Activated T-cell treated with anti-CD3 and anti-CD28 coated beads, Interleukin-2, amount 50 U/mL, for 72 hours (primary cell): ENCODE results near the gene GABRA4. TPM values are rescaled to one million over a fixed set of nuclear protein-coding genes. Genes with fewer than 3 reads are reported as not detected.

ENCODE experiments used
- ATAC-seq, 2 donors: fragments of 150-1000 bp; cut with Tn5 transposase; replicated peaks in 1 of 2; 2 replicates each; pipeline ENCODE4 v1.10.0; 2021; ENCODE audit warnings: moderate library complexity in 2 of 2, mild to moderate bottlenecking in 1 of 2
- DNase-seq, 2 donors: peaks; one replicate each; pipeline ENCODE4 v3.0.0; 2021 to 2022; ENCODE audit warnings: mixed read lengths in 1 of 2
- H3K27ac Mint-ChIP-seq: one replicate; pipeline ENCODE4 v1.8.0; 2022; ENCODE audit warnings: mild to moderate bottlenecking, moderate library complexity, mixed read lengths
- H3K27me3 Mint-ChIP-seq: one replicate; pipeline ENCODE4 v1.8.0; 2022; ENCODE audit warnings: low read depth, mixed read lengths
- H3K36me3 Mint-ChIP-seq, 2 donors: one replicate each; pipeline ENCODE4 v1.8.0; 2022; ENCODE audit warnings: mixed read lengths in 2 of 2, mild to moderate bottlenecking in 1 of 2; ENCODE audit not compliant: insufficient read depth in 2 of 2
- H3K4me1 Mint-ChIP-seq: one replicate; pipeline ENCODE4 v1.8.0; 2022; ENCODE audit warnings: low read depth, mixed read lengths
- H3K4me3 Mint-ChIP-seq, 2 donors: one replicate each; pipeline ENCODE4 v1.8.0; 2022; ENCODE audit warnings: mild to moderate bottlenecking in 2 of 2, mixed read lengths in 2 of 2, moderate library complexity in 2 of 2
- H3K9me3 Mint-ChIP-seq, 2 donors: one replicate each; pipeline ENCODE4 v1.8.0; 2022; ENCODE audit warnings: mixed read lengths in 2 of 2
- total RNA-seq, 2 donors: library from RNA; stranded (reverse); gene quantifications; one replicate each; pipeline ENCODE4 v1.2.3, GENCODE V29; 2022

GABRA4 gene
- total RNA-seq, 2 donors from 2014 or later = not detected

GRCh38 chr4:47002580-47002979, 9.2 kb upstream of the GABRA4 start:
- DNase-seq = no peak
- Mint-ChIP-seq H3K4me3 (no peak overlapping the region), H3K9me3 (no peaks in the 10 kb centered on the region), H3K36me3 (no peaks in the 10 kb centered on the region), H3K27me3 (peaks cover 11% of the 10 kb centered on the region), H3K4me1 (no peaks in the 10 kb centered on the region), H3K27ac (no peak overlapping the region)
- ATAC-seq = no peak

- ATAC-seq (no peak), DNase-seq (no peak)
- H3K9me3 Mint-ChIP-seq = no peaks in the 10 kb centered on the region
- no peaks in the 10 kb centered on the region for H3K4me1 Mint-ChIP-seq
- no peak overlapping the region for H3K4me3 Mint-ChIP-seq
- no peaks in the 10 kb centered on the region for H3K36me3 Mint-ChIP-seq
- no peak overlapping the region for H3K27ac Mint-ChIP-seq
- H3K27me3 Mint-ChIP-seq = peaks cover 23% of the 10 kb centered on the region
These were observed 7.0 kb upstream of the GABRA4 start for GRCh38 chr4:47000406-47000805.

- H3K4me1 Mint-ChIP-seq = no peaks in the 10 kb centered on the region
- H3K9me3 Mint-ChIP-seq = no peaks in the 10 kb centered on the region
- DNase-seq = no peak
- ATAC-seq = no peak
- no peak overlapping the region for H3K27ac Mint-ChIP-seq
- H3K4me3 Mint-ChIP-seq = no peak overlapping the region
- H3K27me3 Mint-ChIP-seq = peaks cover 31% of the 10 kb centered on the region
- no peaks in the 10 kb centered on the region for H3K36me3 Mint-ChIP-seq
These were observed 6.2 kb upstream of the GABRA4 start for GRCh38 chr4:46999566-46999965.

DNA sequence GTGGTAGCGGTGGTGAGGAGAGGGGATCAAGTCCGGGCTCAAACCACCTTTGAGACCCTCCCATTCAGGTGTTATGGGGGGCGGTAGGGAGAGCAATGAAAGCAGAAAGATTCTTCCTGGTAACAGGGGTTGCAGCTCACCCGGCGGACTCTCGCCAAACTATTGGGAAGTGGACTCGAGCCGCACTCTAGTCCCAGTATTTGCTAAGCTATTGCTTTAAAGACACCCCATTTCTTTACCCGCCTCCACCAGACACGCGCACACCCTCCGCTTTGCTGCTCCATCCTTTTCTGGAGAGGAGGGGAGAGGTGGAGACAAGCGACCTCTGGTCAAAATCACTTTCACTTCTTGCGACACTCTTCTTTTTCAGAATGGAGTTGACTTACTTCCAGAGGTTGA, 625 bp upstream of the GABRA4 start:
- H3K36me3 Mint-ChIP-seq = peaks cover 3 to 4% of the 10 kb centered on the region in 2 donors
- peaks cover 10% of the 10 kb centered on the region for H3K4me1 Mint-ChIP-seq
- ATAC-seq (no peak), DNase-seq (no peak)
- peak overlapping the region; percentile 68 to 71 for H3K4me3 Mint-ChIP-seq
- no peak overlapping the region for H3K27ac Mint-ChIP-seq
- H3K9me3 Mint-ChIP-seq = no peaks in the 10 kb centered on the region
- H3K27me3 Mint-ChIP-seq = peaks cover 55% of the 10 kb centered on the region

DNA sequence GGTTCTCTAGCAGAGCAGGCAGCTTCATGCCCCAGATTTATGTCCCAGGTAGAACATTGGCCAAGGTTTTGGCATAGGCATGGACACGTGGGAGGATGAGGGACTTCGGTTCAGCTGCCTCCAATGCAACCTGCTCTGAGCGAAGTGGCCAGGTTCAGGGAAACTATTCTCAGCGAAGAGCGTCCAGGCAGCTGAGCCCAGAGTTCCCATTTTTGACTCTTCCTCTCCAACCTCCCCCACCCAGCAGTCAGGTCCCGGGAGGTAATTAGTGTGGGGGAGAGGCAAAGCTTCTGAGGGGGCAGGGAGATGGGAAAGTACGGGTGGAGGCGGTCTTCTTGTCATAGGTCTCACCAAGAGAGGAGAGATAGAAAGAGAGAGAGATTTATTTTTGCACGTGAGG, 1.0 kb downstream of the GABRA4 start:
- peak overlapping the region; percentile 68 to 71 for H3K4me3 Mint-ChIP-seq
- DNase-seq = no peak
- H3K36me3 Mint-ChIP-seq = peaks cover 3 to 4% of the 10 kb centered on the region in 2 donors
- H3K9me3 Mint-ChIP-seq = no peaks in the 10 kb centered on the region
- peaks cover 10% of the 10 kb centered on the region for H3K4me1 Mint-ChIP-seq
- no peak overlapping the region for H3K27ac Mint-ChIP-seq
- ATAC-seq = no peak
- peaks cover 48% of the 10 kb centered on the region for H3K27me3 Mint-ChIP-seq

DNA sequence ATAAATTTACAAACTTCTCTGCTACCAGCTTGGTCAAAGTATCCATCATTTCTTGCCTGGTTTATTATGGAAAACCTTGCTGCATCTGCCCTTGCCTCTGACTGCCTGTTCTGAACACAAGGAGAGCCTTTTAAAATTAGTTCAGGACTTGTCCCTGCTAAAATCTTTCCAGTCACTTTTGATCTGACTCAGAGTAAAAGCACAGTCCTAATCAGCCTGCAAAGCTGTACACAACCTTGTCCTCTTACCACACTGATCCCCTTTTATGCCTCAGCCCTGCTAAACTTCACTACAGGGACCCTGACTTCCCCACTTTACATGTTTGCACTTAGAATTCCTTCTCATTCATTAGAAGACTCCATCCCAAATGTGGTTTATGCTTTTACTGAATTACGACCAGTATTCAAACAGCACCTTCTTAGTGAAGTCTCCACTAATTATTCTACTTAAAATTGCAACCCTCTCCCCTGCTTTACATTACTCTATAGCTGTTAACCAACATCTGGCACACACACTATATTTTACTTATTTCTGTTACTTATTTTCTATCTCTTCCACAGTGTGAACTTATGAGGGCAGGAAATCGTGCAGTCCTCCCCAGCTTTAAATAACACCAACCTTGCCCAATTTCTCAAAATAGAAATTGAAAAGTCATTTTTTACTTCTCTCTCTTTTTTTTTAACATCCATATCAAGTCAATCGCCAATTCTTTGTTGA, 6.3 kb downstream of the GABRA4 start:
- DNase-seq = no peak
- Mint-ChIP-seq H3K27ac (no peak overlapping the region), H3K9me3 (no peaks in the 10 kb centered on the region), H3K4me1 (peaks cover under 1% of the 10 kb centered on the region), H3K4me3 (no peak overlapping the region), H3K27me3 (peaks cover 11% of the 10 kb centered on the region), H3K36me3 (peaks cover 0 to under 1% of the 10 kb centered on the region in 2 donors)
- ATAC-seq = no peak

- ATAC-seq = no peak
- no peaks in the 10 kb centered on the region for H3K27me3 Mint-ChIP-seq
- H3K27ac Mint-ChIP-seq = no peak overlapping the region
- no peak overlapping the region for H3K4me3 Mint-ChIP-seq
- H3K36me3 Mint-ChIP-seq = no peaks in the 10 kb centered on the region
- no peak for DNase-seq
- no peaks in the 10 kb centered on the region for H3K4me1 Mint-ChIP-seq
- no peaks in the 10 kb centered on the region for H3K9me3 Mint-ChIP-seq
These were observed 8.6 kb downstream of the GABRA4 start for GRCh38 chr4:46984781-46985180.

GRCh38 chr4:46980851-46981250, 12.5 kb downstream of the GABRA4 start:
- H3K27me3 Mint-ChIP-seq = no peaks in the 10 kb centered on the region
- ATAC-seq (no peak), DNase-seq (no peak)
- H3K27ac Mint-ChIP-seq = no peak overlapping the region
- H3K36me3 Mint-ChIP-seq = no peaks in the 10 kb centered on the region
- H3K4me1 Mint-ChIP-seq = no peaks in the 10 kb centered on the region
- H3K4me3 Mint-ChIP-seq = no peak overlapping the region
- no peaks in the 10 kb centered on the region for H3K9me3 Mint-ChIP-seq

DNA sequence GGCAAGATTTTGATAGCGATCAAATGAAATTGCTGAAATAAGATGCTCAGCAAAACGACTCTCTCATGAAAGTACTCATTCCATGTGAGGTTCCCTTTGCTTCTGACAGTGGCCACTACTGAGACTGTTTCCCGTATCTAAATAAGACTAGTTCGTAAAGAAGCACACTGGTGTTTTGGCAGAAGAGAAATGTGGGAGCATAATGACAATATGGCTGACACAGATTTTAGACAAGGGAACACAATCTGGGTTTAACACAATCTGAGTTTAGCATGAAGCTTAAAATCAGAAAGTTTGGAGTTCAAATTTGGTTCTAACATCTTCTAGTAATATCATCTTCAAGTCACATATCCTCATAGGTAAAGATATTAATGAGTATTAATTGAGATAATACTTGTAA, 13.7 kb downstream of the GABRA4 start:
- Mint-ChIP-seq H3K36me3 (no peaks in the 10 kb centered on the region), H3K9me3 (no peaks in the 10 kb centered on the region), H3K4me3 (no peak overlapping the region), H3K4me1 (no peaks in the 10 kb centered on the region), H3K27me3 (peaks cover 10% of the 10 kb centered on the region), H3K27ac (no peak overlapping the region)
- DNase-seq = no peak
- no peak for ATAC-seq

- Mint-ChIP-seq H3K4me1 (no peaks in the 10 kb centered on the region), H3K27ac (no peak overlapping the region), H3K9me3 (no peaks in the 10 kb centered on the region), H3K36me3 (no peaks in the 10 kb centered on the region), H3K4me3 (no peak overlapping the region), H3K27me3 (peaks cover 10% of the 10 kb centered on the region)
- no peak for DNase-seq
- ATAC-seq = no peak
These were observed 14.1 kb downstream of the GABRA4 start for GRCh38 chr4:46979283-46979682.

DNA sequence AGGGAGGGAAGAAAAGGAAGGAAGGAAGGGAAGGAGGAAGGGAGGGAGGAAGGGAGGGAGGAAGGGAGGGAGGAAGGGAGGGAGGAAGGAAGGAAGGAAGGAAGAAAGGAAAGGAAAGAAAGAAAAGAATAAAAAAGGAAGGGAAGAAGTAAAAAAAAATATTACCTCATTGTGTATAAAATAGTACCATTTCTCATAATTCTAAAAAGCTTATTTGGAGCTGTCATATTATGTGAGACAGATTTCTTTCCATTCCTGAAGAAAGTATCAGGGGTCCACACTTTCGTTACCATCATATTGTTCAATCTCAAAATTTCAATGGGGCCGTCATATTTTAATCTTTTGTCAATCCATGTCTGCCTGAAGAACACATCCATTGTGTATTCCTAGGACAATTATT, 16.1 kb downstream of the GABRA4 start:
- Mint-ChIP-seq H3K4me1 (no peaks in the 10 kb centered on the region), H3K27me3 (peaks cover 10% of the 10 kb centered on the region), H3K9me3 (no peaks in the 10 kb centered on the region), H3K4me3 (no peak overlapping the region), H3K27ac (no peak overlapping the region), H3K36me3 (no peaks in the 10 kb centered on the region)
- ATAC-seq (no peak), DNase-seq (no peak)

- H3K27me3 Mint-ChIP-seq = peaks cover 10% of the 10 kb centered on the region
- ATAC-seq (no peak), DNase-seq (no peak)
- H3K36me3 Mint-ChIP-seq = no peaks in the 10 kb centered on the region
- no peak overlapping the region for H3K4me3 Mint-ChIP-seq
- no peaks in the 10 kb centered on the region for H3K4me1 Mint-ChIP-seq
- no peak overlapping the region for H3K27ac Mint-ChIP-seq
- H3K9me3 Mint-ChIP-seq = no peaks in the 10 kb centered on the region
These were observed 17.4 kb downstream of the GABRA4 start for GRCh38 chr4:46975812-46976553.

GRCh38 chr4:46974891-46975543, 18.4 kb downstream of the GABRA4 start:
- no peak overlapping the region for H3K27ac Mint-ChIP-seq
- peaks cover 10% of the 10 kb centered on the region for H3K27me3 Mint-ChIP-seq
- H3K4me3 Mint-ChIP-seq = no peak overlapping the region
- no peak for ATAC-seq
- DNase-seq = no peak
- H3K36me3 Mint-ChIP-seq = no peaks in the 10 kb centered on the region
- H3K9me3 Mint-ChIP-seq = no peaks in the 10 kb centered on the region
- H3K4me1 Mint-ChIP-seq = no peaks in the 10 kb centered on the region
